Peyer's patch (tissue), 4 donors: ENCODE results near the gene CADM1.

Experiments used
- CTCF ChIP-seq, 6 experiments: fragments of 450-650 bp in 4 of 6; fragments of 200-600 bp in 2 of 6; sonication (generic) in 1 of 6; IDR thresholded peaks; one replicate each; pipeline ENCODE4 v1.5.1; 2017 to 2019; ENCODE audit warnings: antibody characterized with exemption in 6 of 6, mild to moderate bottlenecking in 3 of 6, moderate library complexity in 1 of 6
- POLR2A ChIP-seq, 2 donors: fragments of 450-650 bp; IDR thresholded peaks; one replicate each; pipeline ENCODE4 v1.5.1; 2017; ENCODE audit warnings: antibody characterized with exemption in 2 of 2, mild to moderate bottlenecking in 2 of 2, moderate library complexity in 2 of 2

GRCh38 chr11:115550291-115551059 is 46.3 kb upstream of the CADM1 start:
- TF ChIP-seq POLR2A (IDR thresholded peaks at IDR 0.05) (no peak), CTCF (IDR thresholded peaks at IDR 0.05) (no peak)
